Parathyroid adenoma (tissue), 2 donors: ENCODE results near the gene CLMN.
"Not testable (repeated sequence)": the region's sequence is repeated elsewhere in the genome, so short reads cannot be mapped to it uniquely, and the experiment has no call there.

Experiments
- H2AFZ ChIP-seq: fragments of 300-600 bp; sonication (generic); one replicate; pipeline ENCODE4 v1.7.0; 2017; ENCODE audit warnings: antibody characterized with exemption, mild to moderate bottlenecking
- H3K27ac ChIP-seq: fragments of 300-600 bp; sonication (generic); one replicate; pipeline ENCODE4 v1.7.0; 2017
- H3K27me3 ChIP-seq: fragments of 300-600 bp; sonication (generic); one replicate; pipeline ENCODE4 v1.7.0; 2017; ENCODE audit warnings: low read length; ENCODE audit not compliant: control insufficient read depth, insufficient read depth
- H3K36me3 ChIP-seq: fragments of 300-600 bp; sonication (generic); one replicate; pipeline ENCODE4 v1.7.0; 2017; ENCODE audit warnings: low read length; ENCODE audit not compliant: control insufficient read depth, insufficient read depth
- H3K4me1 ChIP-seq: fragments of 300-600 bp; sonication (generic); one replicate; pipeline ENCODE4 v1.7.0; 2017; ENCODE audit warnings: control low read depth
- H3K4me2 ChIP-seq: fragments of 300-600 bp; sonication (generic); one replicate; pipeline ENCODE4 v1.7.0; 2017; ENCODE audit warnings: low read length
- H3K4me3 ChIP-seq: fragments of 300-600 bp; sonication (generic); one replicate; pipeline ENCODE4 v1.7.0; 2017; ENCODE audit warnings: low read depth, low read length
- H3K79me2 ChIP-seq: fragments of 300-600 bp; sonication (generic); one replicate; pipeline ENCODE4 v1.7.0; 2017; ENCODE audit warnings: control low read depth
- H3K9ac ChIP-seq: fragments of 300-600 bp; sonication (generic); one replicate; pipeline ENCODE4 v1.7.0; 2017; ENCODE audit warnings: mild to moderate bottlenecking
- H3K9me3 ChIP-seq: fragments of 300-600 bp; sonication (generic); one replicate; pipeline ENCODE4 v1.7.0; 2017; ENCODE audit warnings: low read length; ENCODE audit not compliant: control insufficient read depth
- TF ChIP-seq, protein P1 (sequence below): fragments of 300-600 bp; sonication (generic); IDR thresholded peaks from one replicate; pipeline ENCODE4 v1.7.0; 2017; ENCODE audit warnings: antibody characterized with exemption, mild to moderate bottlenecking
- donor health status: primary hyperparathyroidism.

CLMN gene

DNA sequence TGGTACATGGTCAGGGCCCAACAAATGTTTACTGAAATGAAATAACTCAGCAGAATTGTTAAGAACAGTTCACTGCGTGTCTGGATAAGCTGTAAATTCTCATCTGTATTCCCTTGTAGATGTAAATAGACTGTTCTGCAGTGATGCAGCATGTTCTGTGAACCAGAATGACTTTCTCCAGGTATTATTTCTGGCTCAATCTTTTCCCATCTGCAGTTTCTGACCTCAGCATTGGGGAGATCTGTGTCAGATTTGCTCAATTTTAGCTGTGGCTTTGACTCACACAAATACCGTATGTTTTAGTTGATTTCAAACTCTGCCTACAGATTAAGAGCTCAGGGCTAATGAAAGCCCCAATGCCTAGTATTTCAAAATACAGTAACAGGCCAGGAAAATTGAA, 113.2 kb downstream of the CLMN start:
- Histone ChIP-seq H3K4me1 (peaks cover 4% of the 10 kb centered on the region), H2AFZ (peak overlapping the region; percentile 39), H3K4me3 (no peak overlapping the region), H3K4me2 (no peak overlapping the region), H3K27me3 (no peaks in the 10 kb centered on the region), H3K27ac (no peak overlapping the region), H3K9ac (no peak overlapping the region), H3K36me3 (no peaks in the 10 kb centered on the region), H3K9me3 (no peaks in the 10 kb centered on the region), H3K79me2 (no peaks in the 10 kb centered on the region)
- TF ChIP-seq, protein P1, sequence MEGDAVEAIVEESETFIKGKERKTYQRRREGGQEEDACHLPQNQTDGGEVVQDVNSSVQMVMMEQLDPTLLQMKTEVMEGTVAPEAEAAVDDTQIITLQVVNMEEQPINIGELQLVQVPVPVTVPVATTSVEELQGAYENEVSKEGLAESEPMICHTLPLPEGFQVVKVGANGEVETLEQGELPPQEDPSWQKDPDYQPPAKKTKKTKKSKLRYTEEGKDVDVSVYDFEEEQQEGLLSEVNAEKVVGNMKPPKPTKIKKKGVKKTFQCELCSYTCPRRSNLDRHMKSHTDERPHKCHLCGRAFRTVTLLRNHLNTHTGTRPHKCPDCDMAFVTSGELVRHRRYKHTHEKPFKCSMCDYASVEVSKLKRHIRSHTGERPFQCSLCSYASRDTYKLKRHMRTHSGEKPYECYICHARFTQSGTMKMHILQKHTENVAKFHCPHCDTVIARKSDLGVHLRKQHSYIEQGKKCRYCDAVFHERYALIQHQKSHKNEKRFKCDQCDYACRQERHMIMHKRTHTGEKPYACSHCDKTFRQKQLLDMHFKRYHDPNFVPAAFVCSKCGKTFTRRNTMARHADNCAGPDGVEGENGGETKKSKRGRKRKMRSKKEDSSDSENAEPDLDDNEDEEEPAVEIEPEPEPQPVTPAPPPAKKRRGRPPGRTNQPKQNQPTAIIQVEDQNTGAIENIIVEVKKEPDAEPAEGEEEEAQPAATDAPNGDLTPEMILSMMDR, result no peak

DNA sequence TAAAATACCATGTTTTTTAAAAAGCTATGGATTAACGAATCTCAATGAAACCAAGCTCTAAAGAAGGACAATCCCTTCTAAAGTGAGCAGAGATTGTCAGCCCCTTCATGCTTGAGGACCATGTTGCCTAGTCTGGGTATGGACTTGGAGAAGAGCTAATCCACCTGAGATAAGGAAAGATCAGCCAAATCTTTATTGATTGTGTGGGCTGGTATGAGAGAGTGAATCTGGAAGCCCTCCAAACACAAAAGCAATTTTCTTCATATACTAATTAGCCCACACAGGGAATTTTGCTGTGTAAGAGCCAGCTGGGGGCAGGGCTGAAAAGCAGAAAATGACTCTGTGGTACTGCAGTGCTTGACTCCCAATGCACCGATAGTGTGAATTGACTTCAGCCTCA, 115.0 kb downstream of the CLMN start:
- TF ChIP-seq, protein P1, result no peak
- H3K4me3 ChIP-seq, result no peak overlapping the region
- no peak overlapping the region for H3K27ac ChIP-seq
- no peak overlapping the region for H3K9ac ChIP-seq
- H3K9me3 ChIP-seq, result no peaks in the 10 kb centered on the region
- H3K36me3 ChIP-seq, result no peaks in the 10 kb centered on the region
- no peaks in the 10 kb centered on the region for H3K79me2 ChIP-seq
- peaks cover 4% of the 10 kb centered on the region for H3K4me1 ChIP-seq
- H3K27me3 ChIP-seq, result no peaks in the 10 kb centered on the region
- H3K4me2 ChIP-seq, result no peak overlapping the region
- H2AFZ ChIP-seq, result no peak overlapping the region

DNA sequence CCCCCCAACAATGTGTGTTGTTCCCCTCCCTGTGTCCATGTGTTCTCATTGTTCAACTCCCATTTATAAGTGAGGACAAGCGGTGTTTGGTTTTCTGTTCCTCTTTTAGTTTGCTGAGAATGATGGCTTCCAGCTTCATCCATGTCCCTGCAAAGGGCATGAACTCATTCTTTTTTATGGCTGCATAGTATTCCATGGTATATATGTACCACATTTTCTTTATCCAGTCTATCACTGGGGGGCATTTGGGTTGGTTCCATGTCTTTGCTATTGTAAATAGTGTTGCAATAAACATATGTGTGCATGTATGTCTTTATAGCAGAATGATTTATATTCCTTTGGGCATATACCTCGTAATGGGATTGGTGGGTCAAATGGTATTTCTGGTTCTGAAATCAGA, 118.0 kb downstream of the CLMN start:
- not testable (repeated sequence) for H3K4me3 ChIP-seq, H3K4me1 ChIP-seq, H3K36me3 ChIP-seq

GRCh38 chr14:95200404-95200803, 119.3 kb downstream of the CLMN start:
- Histone ChIP-seq H3K36me3 (no peaks in the 10 kb centered on the region), H3K79me2 (no peaks in the 10 kb centered on the region), H3K9me3 (no peaks in the 10 kb centered on the region), H3K4me3 (no peak overlapping the region), H3K27me3 (no peaks in the 10 kb centered on the region), H3K4me2 (no peak overlapping the region), H2AFZ (no peak overlapping the region), H3K9ac (no peak overlapping the region), H3K4me1 (no peaks in the 10 kb centered on the region), H3K27ac (no peak overlapping the region)
- TF ChIP-seq, protein P1, result no peak

More for the DNA sequence above, 118.0 kb downstream of the CLMN start:
- not testable (repeated sequence) for H3K27me3 ChIP-seq, H3K9ac ChIP-seq, H2AFZ ChIP-seq, H3K79me2 ChIP-seq, H3K27ac ChIP-seq, H3K4me2 ChIP-seq, H3K9me3 ChIP-seq

DNA sequence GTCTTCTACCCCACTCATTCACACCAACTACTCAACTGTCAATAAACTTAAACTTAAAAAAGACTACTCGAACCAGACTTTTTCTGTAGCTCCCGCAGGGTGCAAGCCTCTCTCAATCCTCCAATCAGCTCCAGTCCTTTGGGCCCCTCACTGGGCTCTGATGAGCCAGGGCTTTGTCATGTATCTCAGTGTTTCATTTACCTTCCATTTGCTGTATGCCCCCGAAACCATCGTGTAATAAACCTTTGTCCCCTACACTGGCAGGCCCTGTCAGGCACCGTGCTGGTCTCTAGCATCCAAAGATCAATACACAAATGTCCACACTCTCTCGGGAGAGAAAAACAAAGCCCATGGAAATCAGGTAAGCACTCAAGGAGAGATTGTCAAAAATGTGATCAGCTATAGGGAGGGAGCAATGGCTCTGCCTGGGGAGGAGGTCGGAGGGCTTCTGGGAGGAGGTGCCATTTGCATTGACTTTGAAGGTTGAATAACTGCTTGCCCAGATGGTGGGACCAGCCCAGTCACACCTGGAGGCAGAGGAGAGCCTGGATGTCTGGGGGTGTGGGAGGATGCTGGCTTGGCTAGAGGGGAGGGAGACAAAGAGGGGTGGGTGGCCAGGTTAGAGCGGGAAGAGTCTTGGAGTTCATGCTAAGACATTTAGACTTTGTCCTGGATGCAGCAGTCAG, 120.3 kb downstream of the CLMN start:
- H2AFZ ChIP-seq, result no peak overlapping the region
- no peaks in the 10 kb centered on the region for H3K79me2 ChIP-seq
- no peaks in the 10 kb centered on the region for H3K4me1 ChIP-seq
- H3K9ac ChIP-seq, result no peak overlapping the region
- no peaks in the 10 kb centered on the region for H3K27me3 ChIP-seq
- no peaks in the 10 kb centered on the region for H3K36me3 ChIP-seq
- no peaks in the 10 kb centered on the region for H3K9me3 ChIP-seq
- TF ChIP-seq, protein P1, result no peak
- H3K4me3 ChIP-seq, result no peak overlapping the region
- H3K4me2 ChIP-seq, result no peak overlapping the region
- no peak overlapping the region for H3K27ac ChIP-seq
